ENCODE measurements around the gene SERP2. TPM values are rescaled to one million over a fixed set of nuclear protein-coding genes. Genes with fewer than 3 reads are reported as not detected.

The SERP2 gene
- total RNA-seq, 1 experiment from 2014 or later = not detected

DNA sequence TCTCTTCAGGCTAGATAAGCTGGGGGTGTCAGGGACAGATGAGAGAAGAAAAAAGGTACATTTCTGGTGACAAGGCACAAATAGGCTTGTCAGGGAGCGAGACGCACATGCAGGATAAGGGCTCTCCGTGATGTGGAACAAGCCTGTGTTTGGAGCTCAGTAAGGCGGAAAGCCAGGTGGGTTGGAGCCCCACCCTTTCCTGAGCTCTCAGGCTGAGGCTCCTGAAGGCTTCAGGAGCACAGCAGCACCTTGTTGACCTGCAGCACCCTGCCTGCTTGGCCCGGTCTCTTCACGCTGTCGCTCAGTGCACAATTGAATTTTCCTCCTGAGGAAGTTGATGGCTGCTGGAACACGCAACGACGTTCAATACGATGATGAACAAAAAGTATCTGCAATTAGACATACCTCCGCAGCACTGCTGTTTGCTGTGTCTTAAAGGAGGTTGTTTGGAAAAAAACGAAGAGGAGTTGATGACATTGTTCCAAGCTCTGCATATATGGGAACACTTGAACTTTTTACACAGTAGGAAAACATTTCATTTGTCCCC, 29.3 kb downstream of the SERP2 start:
- intact Hi-C loops (cut with micrococcal nuclease) = no loop called here
- Histone ChIP-seq H3K27ac (ENCODE audit: low read depth, low read length) (no peak overlapping the region), H3K79me2 (ENCODE audit: insufficient read depth, low read length) (no peaks in the 10 kb centered on the region), H3K9me3 (ENCODE audit: control insufficient read depth in 1 of 2, insufficient read depth in 1 of 2, low read depth in 1 of 2, low read length in 2 of 2) (no peaks in the 10 kb centered on the region), H3K9me2 (ENCODE audit: insufficient read depth) (no peaks in the 10 kb centered on the region), H2AFZ (ENCODE audit: low read depth, low read length, poor library complexity, severe bottlenecking) (no peak overlapping the region), H3K4me2 (ENCODE audit: low read length) (no peak overlapping the region), H3K27me3 (ENCODE audit: insufficient read depth, low read length) (no peaks in the 10 kb centered on the region), H3K4me3 (replicated peaks in 1 of 2; ENCODE audit: low read depth in 1 of 2, low read length in 2 of 2) (no peak overlapping the region), H3K9ac (ENCODE audit: low read length) (no peak overlapping the region), H3K4me1 (ENCODE audit: control insufficient read depth in 1 of 2, insufficient read depth in 2 of 2, low read length in 2 of 2) (peaks cover 13 to 23% of the 10 kb centered on the region in 2 experiments), H4K20me1 (ENCODE audit: insufficient read depth) (no peaks in the 10 kb centered on the region), H3K36me3 (ENCODE audit: control insufficient read depth in 1 of 2, insufficient read depth in 2 of 2, low read length in 2 of 2) (no peaks in the 10 kb centered on the region)
- CTCF ChIA-PET = no interaction called here
- ATAC-seq = no peak
- RAD21 ChIA-PET (ENCODE audit: low non-redundant PET in 1 of 2, low total read pairs in 2 of 2, uncharacterized antibody in 2 of 2, unreplicated experiment in 2 of 2) = no interaction called here
- no TSS peak for BruUV-seq (replicated peaks)
- no peak for TF ChIP-seq ZFX (IDR thresholded peaks at IDR 0.05)
- no peak for TF ChIP-seq ELF1 (IDR thresholded peaks at IDR 0.05; ENCODE audit: borderline replicate concordance, low read depth)
- no peak for TF ChIP-seq JUND (IDR thresholded peaks at IDR 0.05)
- no peak for TF ChIP-seq RAD21 (IDR thresholded peaks at IDR 0.05; ENCODE audit: low read depth)
- TF ChIP-seq, protein P1, sequence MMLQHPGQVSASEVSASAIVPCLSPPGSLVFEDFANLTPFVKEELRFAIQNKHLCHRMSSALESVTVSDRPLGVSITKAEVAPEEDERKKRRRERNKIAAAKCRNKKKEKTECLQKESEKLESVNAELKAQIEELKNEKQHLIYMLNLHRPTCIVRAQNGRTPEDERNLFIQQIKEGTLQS (IDR thresholded peaks at IDR 0.05) = no peak
- TF ChIP-seq, protein P2, sequence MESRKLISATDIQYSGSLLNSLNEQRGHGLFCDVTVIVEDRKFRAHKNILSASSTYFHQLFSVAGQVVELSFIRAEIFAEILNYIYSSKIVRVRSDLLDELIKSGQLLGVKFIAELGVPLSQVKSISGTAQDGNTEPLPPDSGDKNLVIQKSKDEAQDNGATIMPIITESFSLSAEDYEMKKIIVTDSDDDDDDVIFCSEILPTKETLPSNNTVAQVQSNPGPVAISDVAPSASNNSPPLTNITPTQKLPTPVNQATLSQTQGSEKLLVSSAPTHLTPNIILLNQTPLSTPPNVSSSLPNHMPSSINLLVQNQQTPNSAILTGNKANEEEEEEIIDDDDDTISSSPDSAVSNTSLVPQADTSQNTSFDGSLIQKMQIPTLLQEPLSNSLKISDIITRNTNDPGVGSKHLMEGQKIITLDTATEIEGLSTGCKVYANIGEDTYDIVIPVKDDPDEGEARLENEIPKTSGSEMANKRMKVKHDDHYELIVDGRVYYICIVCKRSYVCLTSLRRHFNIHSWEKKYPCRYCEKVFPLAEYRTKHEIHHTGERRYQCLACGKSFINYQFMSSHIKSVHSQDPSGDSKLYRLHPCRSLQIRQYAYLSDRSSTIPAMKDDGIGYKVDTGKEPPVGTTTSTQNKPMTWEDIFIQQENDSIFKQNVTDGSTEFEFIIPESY (IDR thresholded peaks at IDR 0.05; ENCODE audit: extremely low read depth, insufficient replicate concordance, low read length) = no peak
- TF ChIP-seq, protein P3, sequence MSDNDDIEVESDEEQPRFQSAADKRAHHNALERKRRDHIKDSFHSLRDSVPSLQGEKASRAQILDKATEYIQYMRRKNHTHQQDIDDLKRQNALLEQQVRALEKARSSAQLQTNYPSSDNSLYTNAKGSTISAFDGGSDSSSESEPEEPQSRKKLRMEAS (IDR thresholded peaks at IDR 0.05) = no peak
- no peak for TF ChIP-seq CBX3 (IDR thresholded peaks at IDR 0.05; ENCODE audit: low read depth)
- no peak for TF ChIP-seq ZNF274 (IDR thresholded peaks at IDR 0.05; ENCODE audit: low read depth, low read length)
- no peak for TF ChIP-seq EGR1 (IDR thresholded peaks at IDR 0.05; ENCODE audit: low read depth)
- TF ChIP-seq SIN3A (IDR thresholded peaks at IDR 0.05; ENCODE audit: low read depth) = no peak
- no peak for TF ChIP-seq YY1 (IDR thresholded peaks at IDR 0.05; ENCODE audit: extremely low read depth, insufficient replicate concordance, low read depth, low read length)
- POLR2A ChIA-PET = interaction anchor here (1.3 kb wide), 1 partner anchor 34 kb away, joined by 4 read pairs; no protein-coding TSS in a partner anchor
- DNase-seq (ENCODE audit: low read depth, low spot score) = no peak

Data from HCT116 (cell line).